SU-DHL-6 (cell line): ENCODE measurements around the gene MPZL2.

Experiments used
- H2AFZ ChIP-seq: fragments of 200-600 bp; sonication (generic); 2 replicates; pipeline ENCODE4 v1.6.1; 2014; ENCODE audit warnings: low read depth, mild to moderate bottlenecking, moderate library complexity, mixed read lengths, antibody characterized with exemption, low read length; ENCODE audit not compliant: severe bottlenecking
- H3F3A ChIP-seq: fragments of 200-600 bp; shearing (Covaris generic); 2 replicates; pipeline ENCODE4 v1.6.0; 2016; ENCODE audit warnings: antibody characterized with exemption, mild to moderate bottlenecking; ENCODE audit not compliant: insufficient read depth
- H3K27ac ChIP-seq: fragments of 200-600 bp; sonication (generic); 2 replicates; pipeline ENCODE4 v1.5.1; 2016; ENCODE audit warnings: low read depth, mild to moderate bottlenecking, low read length, moderate library complexity, mixed read lengths
- H3K27me3 ChIP-seq: fragments of 200-600 bp; sonication (generic), shearing (Covaris generic); 2 replicates; pipeline ENCODE4 v1.6.0; 2014; ENCODE audit warnings: mild to moderate bottlenecking, low read length
- H3K36me3 ChIP-seq: fragments of 200-600 bp; sonication (generic); 2 replicates; pipeline ENCODE4 v1.6.1; 2014; ENCODE audit warnings: mild to moderate bottlenecking, low read length, mixed read lengths
- H3K4me2 ChIP-seq: fragments of 300-600, 200-600 bp; shearing (Covaris generic), sonication (generic); 2 replicates; pipeline ENCODE4 v1.6.0; 2014; ENCODE audit warnings: low read length, low read depth, mild to moderate bottlenecking; ENCODE audit not compliant: poor library complexity, severe bottlenecking
- H3K4me3 ChIP-seq: fragments of 200-600 bp; sonication (generic); 2 replicates; pipeline ENCODE4 v1.5.1; 2014; ENCODE audit warnings: antibody characterized with exemption, low read length, mild to moderate bottlenecking, mixed read lengths; ENCODE audit not compliant: insufficient read depth, poor library complexity, severe bottlenecking
- H3K79me2 ChIP-seq: fragments of 200-600 bp; sonication (generic); 2 replicates; pipeline ENCODE4 v1.6.1; 2014; ENCODE audit warnings: mild to moderate bottlenecking, low read length, moderate library complexity; ENCODE audit not compliant: insufficient read depth
- H3K9ac ChIP-seq: fragments of 200-600 bp; sonication (generic); 2 replicates; pipeline ENCODE4 v1.7.0; 2014; ENCODE audit warnings: mild to moderate bottlenecking, low read length
- H3K9me2 ChIP-seq: fragments of 200-600 bp; sonication (generic); replicated peaks from 2 replicates; pipeline ENCODE4 v1.6.1; 2014; ENCODE audit warnings: low read length; ENCODE audit not compliant: insufficient read depth
- H3K9me3 ChIP-seq: fragments of 200-600 bp; sonication (generic); 2 replicates; pipeline ENCODE4 v1.6.1; 2014; ENCODE audit warnings: low read length, mixed read lengths; ENCODE audit not compliant: insufficient read depth
- H4K20me1 ChIP-seq: fragments of 200-600 bp; sonication (generic); 2 replicates; pipeline ENCODE4 v1.6.1; 2014; ENCODE audit warnings: low read depth, mild to moderate bottlenecking, antibody characterized with exemption, low read length, moderate library complexity, mixed read lengths
- EZH2phosphoT487 ChIP-seq: fragments of 200-600 bp; sonication (generic), shearing (Covaris generic); conservative IDR thresholded peaks from 2 replicates; pipeline ENCODE4 v1.6.1; 2018; ENCODE audit warnings: mild to moderate bottlenecking, antibody characterized with exemption, low read length, moderate library complexity, mixed read lengths
- TF ChIP-seq, protein P1 (sequence below): fragments of 200-600 bp; sonication (generic); IDR thresholded peaks from one replicate; pipeline ENCODE4 v1.5.1; 2017; ENCODE audit warnings: antibody characterized with exemption, mild to moderate bottlenecking, low read length, moderate library complexity; ENCODE audit not compliant: insufficient read depth, poor library complexity, severe bottlenecking

MPZL2 gene

DNA sequence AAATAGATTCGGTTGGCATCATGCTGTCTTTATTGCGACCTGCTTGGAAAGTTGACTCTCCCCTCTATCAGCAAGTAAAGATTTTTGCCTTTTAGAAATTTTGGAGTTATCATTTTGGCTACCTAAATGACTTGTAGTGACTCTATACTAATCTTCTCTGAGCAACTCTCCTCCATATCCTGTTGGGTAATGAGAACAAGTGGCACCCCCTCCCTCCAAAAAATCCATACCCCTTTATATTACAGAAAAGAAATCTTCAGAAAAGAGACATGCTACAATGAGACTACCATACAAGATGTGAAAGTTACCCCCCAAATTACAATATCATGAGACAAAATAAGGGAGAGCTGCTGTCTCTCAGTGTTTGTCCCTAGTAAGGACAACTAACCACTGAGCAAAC lies 40.5 kb downstream of the MPZL2 start:
- Histone ChIP-seq H3K4me3 (peak overlapping the region; percentile 44), H3F3A (peaks cover 27% of the 10 kb centered on the region), H2AFZ (peak overlapping the region; percentile 7), H3K9me3 (no peaks in the 10 kb centered on the region), H4K20me1 (no peaks in the 10 kb centered on the region), H3K9me2 (no peaks in the 10 kb centered on the region), H3K27ac (peak overlapping the region; percentile 85; the same call in 1 of the 2 replicates), H3K27me3 (no peaks in the 10 kb centered on the region), H3K36me3 (no peaks in the 10 kb centered on the region), H3K79me2 (no peaks in the 10 kb centered on the region), H3K4me2 (peak overlapping the region; percentile 65), H3K9ac (peak overlapping the region; percentile 52)
- TF ChIP-seq, protein P1, sequence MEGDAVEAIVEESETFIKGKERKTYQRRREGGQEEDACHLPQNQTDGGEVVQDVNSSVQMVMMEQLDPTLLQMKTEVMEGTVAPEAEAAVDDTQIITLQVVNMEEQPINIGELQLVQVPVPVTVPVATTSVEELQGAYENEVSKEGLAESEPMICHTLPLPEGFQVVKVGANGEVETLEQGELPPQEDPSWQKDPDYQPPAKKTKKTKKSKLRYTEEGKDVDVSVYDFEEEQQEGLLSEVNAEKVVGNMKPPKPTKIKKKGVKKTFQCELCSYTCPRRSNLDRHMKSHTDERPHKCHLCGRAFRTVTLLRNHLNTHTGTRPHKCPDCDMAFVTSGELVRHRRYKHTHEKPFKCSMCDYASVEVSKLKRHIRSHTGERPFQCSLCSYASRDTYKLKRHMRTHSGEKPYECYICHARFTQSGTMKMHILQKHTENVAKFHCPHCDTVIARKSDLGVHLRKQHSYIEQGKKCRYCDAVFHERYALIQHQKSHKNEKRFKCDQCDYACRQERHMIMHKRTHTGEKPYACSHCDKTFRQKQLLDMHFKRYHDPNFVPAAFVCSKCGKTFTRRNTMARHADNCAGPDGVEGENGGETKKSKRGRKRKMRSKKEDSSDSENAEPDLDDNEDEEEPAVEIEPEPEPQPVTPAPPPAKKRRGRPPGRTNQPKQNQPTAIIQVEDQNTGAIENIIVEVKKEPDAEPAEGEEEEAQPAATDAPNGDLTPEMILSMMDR, result no peak
- no peak for TF ChIP-seq EZH2phosphoT487

DNA sequence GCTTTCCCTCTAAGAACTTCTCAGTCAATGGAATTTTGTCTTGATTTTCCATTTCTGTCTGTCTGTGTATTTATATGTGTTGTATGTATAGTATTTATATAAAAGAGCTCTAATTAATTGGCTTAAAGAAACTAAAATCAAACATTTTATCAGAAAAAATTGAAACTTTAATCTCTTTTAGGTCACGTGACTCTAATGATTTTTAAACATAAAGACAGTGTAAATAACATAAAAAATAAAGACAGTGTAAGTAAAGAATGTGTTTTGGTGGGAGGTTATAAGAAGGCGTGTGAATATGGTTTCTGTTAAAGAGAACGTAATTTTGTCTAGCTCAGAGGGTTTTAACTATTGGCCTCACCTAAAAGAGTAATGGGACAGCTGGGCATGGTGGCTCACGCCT lies 41.7 kb downstream of the MPZL2 start:
- no peaks in the 10 kb centered on the region for H3K79me2 ChIP-seq
- H3K27me3 ChIP-seq, result no peaks in the 10 kb centered on the region
- H3K9ac ChIP-seq, result no peak overlapping the region
- no peak overlapping the region for H2AFZ ChIP-seq
- peaks cover 16% of the 10 kb centered on the region for H3F3A ChIP-seq
- TF ChIP-seq, protein P1, result no peak
- no peak for TF ChIP-seq EZH2phosphoT487
- H4K20me1 ChIP-seq, result no peaks in the 10 kb centered on the region
- H3K27ac ChIP-seq, result no peak overlapping the region
- H3K9me3 ChIP-seq, result no peaks in the 10 kb centered on the region
- H3K9me2 ChIP-seq, result no peaks in the 10 kb centered on the region
- no peak overlapping the region for H3K4me3 ChIP-seq
- H3K36me3 ChIP-seq, result no peaks in the 10 kb centered on the region
- no peak overlapping the region for H3K4me2 ChIP-seq

- Histone ChIP-seq H4K20me1 (no peaks in the 10 kb centered on the region), H3K9ac (no peak overlapping the region), H3K27ac (no peak overlapping the region), H3K79me2 (no peaks in the 10 kb centered on the region), H3K9me3 (no peaks in the 10 kb centered on the region), H3K36me3 (no peaks in the 10 kb centered on the region), H3K4me3 (no peak overlapping the region), H3K9me2 (no peaks in the 10 kb centered on the region), H2AFZ (no peak overlapping the region), H3K4me2 (no peak overlapping the region), H3F3A (peaks cover 6% of the 10 kb centered on the region), H3K27me3 (no peaks in the 10 kb centered on the region)
- TF ChIP-seq, protein P1, result no peak
- TF ChIP-seq EZH2phosphoT487, result no peak
These were observed 42.7 kb downstream of the MPZL2 start for GRCh38 chr11:118221419-118221818.

DNA sequence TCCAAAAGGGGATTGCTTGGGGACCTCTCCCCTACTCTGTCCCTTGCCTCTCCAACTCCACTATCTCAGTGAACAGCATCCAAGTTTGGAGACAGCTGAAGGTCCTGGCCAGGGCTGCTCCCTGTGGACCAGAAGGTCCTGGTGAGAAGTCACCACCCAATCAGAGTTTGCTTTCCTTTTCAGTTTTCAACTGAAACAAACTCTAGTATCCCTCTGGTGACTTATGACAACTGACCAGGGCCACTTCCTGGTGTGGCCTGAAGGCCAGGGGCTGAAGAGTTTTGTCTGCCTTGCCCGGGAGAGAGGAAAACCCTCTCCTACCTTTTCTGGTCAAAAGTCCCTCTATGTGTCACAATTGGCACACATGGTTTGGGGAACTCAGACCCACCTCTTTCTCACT lies 44.4 kb downstream of the MPZL2 start:
- Histone ChIP-seq H2AFZ (no peak overlapping the region), H3K9ac (no peak overlapping the region), H3F3A (peaks cover 3% of the 10 kb centered on the region)

More for the DNA sequence above, 44.4 kb downstream of the MPZL2 start:
- H3K79me2 ChIP-seq, result no peaks in the 10 kb centered on the region
- no peaks in the 10 kb centered on the region for H3K36me3 ChIP-seq
- H4K20me1 ChIP-seq, result no peaks in the 10 kb centered on the region
- no peak overlapping the region for H3K27ac ChIP-seq
- no peaks in the 10 kb centered on the region for H3K9me2 ChIP-seq
- TF ChIP-seq EZH2phosphoT487, result no peak
- TF ChIP-seq, protein P1, result no peak
- no peak overlapping the region for H3K4me3 ChIP-seq
- H3K27me3 ChIP-seq, result no peaks in the 10 kb centered on the region
- H3K4me2 ChIP-seq, result no peak overlapping the region
- no peaks in the 10 kb centered on the region for H3K9me3 ChIP-seq
